DOHH2 (cell line): ENCODE measurements around the gene UCP3.

Experiments
- CTCF ChIP-seq: fragments of 200-600 bp; sonication (generic); IDR thresholded peaks from one replicate; pipeline ENCODE4 v1.5.1; 2014; ENCODE audit warnings: antibody characterized with exemption, mild to moderate bottlenecking, low read depth, low read length; ENCODE audit not compliant: poor library complexity, severe bottlenecking
- EZH2phosphoT487 ChIP-seq: fragments of 200-600 bp; sonication (generic); IDR thresholded peaks from 2 replicates; pipeline ENCODE4 v1.6.1; 2017; ENCODE audit warnings: borderline replicate concordance, mild to moderate bottlenecking, antibody characterized with exemption, low read length, moderate library complexity, mixed read lengths

GRCh38 chr11:74019104-74019738 is 10.3 kb upstream of the UCP3 start:
- TF ChIP-seq CTCF (no peak), EZH2phosphoT487 (no peak)
